Spleen (tissue), 11 donors: ENCODE data around the gene ZNF519. TPM values are rescaled to one million over a fixed set of nuclear protein-coding genes. Genes with fewer than 3 reads are reported as not detected.
"Not testable (repeated sequence)": the region's sequence is repeated elsewhere in the genome, so short reads cannot be mapped to it uniquely, and the experiment has no call there.

Experiments used
- DNase-seq: peaks from one replicate; pipeline ENCODE4 v3.0.0-alpha.2; 2020
- H3K27ac ChIP-seq, 8 donors: fragments of 200-600 bp; sonication (generic) in 7 of 8; 1 replicate in 4 of 8; 2 replicates in 4 of 8; pipeline versions ENCODE4 v1.5.0 to v1.8.0; 2016 to 2021; ENCODE audit warnings: inconsistent platforms in 4 of 8, mild to moderate bottlenecking in 4 of 8, moderate library complexity in 1 of 8
- H3K27me3 ChIP-seq, 7 donors: fragments of 200-600 bp; sonication (generic) in 6 of 7; replicated peaks in 1 of 7; 1 replicate in 4 of 7; 2 replicates in 3 of 7; pipeline versions ENCODE4 v1.5.0 to v1.8.0; 2016 to 2021; ENCODE audit warnings: inconsistent platforms in 3 of 7, mild to moderate bottlenecking in 1 of 7
- H3K36me3 ChIP-seq, 6 donors: fragments of 200-600 bp; sonication (generic) in 5 of 6; 1 replicate in 4 of 6; 2 replicates in 2 of 6; pipeline versions ENCODE4 v1.5.0 to v1.8.0; 2016 to 2021; ENCODE audit warnings: inconsistent platforms in 2 of 6
- H3K4me1 ChIP-seq, 6 donors: fragments of 200-600 bp; sonication (generic) in 5 of 6; 1 replicate in 3 of 6; 2 replicates in 3 of 6; pipeline versions ENCODE4 v1.5.0 to v1.8.0; 2016 to 2021; ENCODE audit warnings: inconsistent platforms in 3 of 6
- H3K4me3 ChIP-seq, 8 donors: fragments of 200-600 bp; sonication (generic) in 7 of 8; 1 replicate in 4 of 8; 2 replicates in 4 of 8; pipeline versions ENCODE4 v1.5.0 to v1.8.0; 2016 to 2021; ENCODE audit warnings: inconsistent platforms in 4 of 8, mild to moderate bottlenecking in 4 of 8, moderate library complexity in 2 of 8
- H3K9me3 ChIP-seq, 8 donors: fragments of 200-600 bp; sonication (generic) in 7 of 8; 1 replicate in 4 of 8; 2 replicates in 4 of 8; pipeline versions ENCODE4 v1.5.0 to v1.8.0; 2016 to 2021; ENCODE audit warnings: inconsistent platforms in 4 of 8
- POLR2A ChIP-seq, 3 donors: fragments of 450-650 bp; IDR thresholded peaks; one replicate each; pipeline ENCODE4 v1.5.1; 2017; ENCODE audit warnings: antibody characterized with exemption in 3 of 3, mild to moderate bottlenecking in 1 of 3
- POLR2AphosphoS5 ChIP-seq, 3 donors: sonication (generic); formaldehyde crosslinking; IDR thresholded peaks; one replicate each; pipeline ENCODE4 v1.5.1; 2017; ENCODE audit warnings: antibody characterized with exemption in 3 of 3
- WGBS, 5 donors: extraction: QIAGEN DNeasy Blood & Tissue Kit in 3 of 5; methylation state at CpG; one replicate each; pipeline versions ENCODE4 v1.1.5 to v1.1.7; 2013 to 2018; 5-methylcytosine and 5-hydroxymethylcytosine counted together
- intact Hi-C: fragments of 100-400 bp; cut with DNase I; formaldehyde crosslinking; loops from one replicate; pipeline ENCODE4 v1.15.0; 2023; ENCODE audit warnings: low total_unique reads
- polyA plus RNA-seq, 3 donors: library from polyadenylated mRNA; stranded (reverse); fragments of 200-250 nt; gene quantifications; one replicate each; pipeline ENCODE4 v1.2.1, GENCODE V29; 2013
- total RNA-seq, 7 donors: library from RNA; depleted of rRNA in 3 of 7; stranded (reverse); fragments of >200 nt in 3 of 7; fragmentation: NEBNext Ultra II Directional in 4 of 7; extraction: Animal tissue kit (Norgen Biotek cat#: 25700) in 4 of 7; gene quantifications; one replicate each; pipeline versions ENCODE4 v1.1.0 to v1.2.1, GENCODE V29; 2016 to 2021
- TF ChIP-seq, protein P1 (sequence below), 11 experiments: fragments of 200-600 bp in 7 of 11; fragments of 450-650 bp in 4 of 11; sonication (generic) in 4 of 11; IDR thresholded peaks in 8 of 11; conservative IDR thresholded peaks in 3 of 11; 1 replicate in 7 of 11; 2 replicates in 4 of 11; pipeline versions ENCODE4 v1.4.0 to v1.8.0; 2016 to 2021; ENCODE audit warnings: antibody characterized with exemption in 11 of 11, inconsistent platforms in 4 of 11, mild to moderate bottlenecking in 1 of 11
- donor health status: healthy with polysubstance abuse.
- donor health status: DM: no; HTN: no; CAD: no; lungs with moderate emphysema.
- donor health status: DM: no; HTN: no; CAD: no.
- donor health status: Bipolar disorder and iron deficiency.
- donor health status: healthy.
- donor health status: DM: no; HTN: no; CAD: no.
- donor health status: DM: yes; HTN: yes; CAD: no.

Gene ZNF519
- total and polyA plus RNA-seq, 10 donors: 1.6 to 13.9 (median 7.5) TPM

DNA sequence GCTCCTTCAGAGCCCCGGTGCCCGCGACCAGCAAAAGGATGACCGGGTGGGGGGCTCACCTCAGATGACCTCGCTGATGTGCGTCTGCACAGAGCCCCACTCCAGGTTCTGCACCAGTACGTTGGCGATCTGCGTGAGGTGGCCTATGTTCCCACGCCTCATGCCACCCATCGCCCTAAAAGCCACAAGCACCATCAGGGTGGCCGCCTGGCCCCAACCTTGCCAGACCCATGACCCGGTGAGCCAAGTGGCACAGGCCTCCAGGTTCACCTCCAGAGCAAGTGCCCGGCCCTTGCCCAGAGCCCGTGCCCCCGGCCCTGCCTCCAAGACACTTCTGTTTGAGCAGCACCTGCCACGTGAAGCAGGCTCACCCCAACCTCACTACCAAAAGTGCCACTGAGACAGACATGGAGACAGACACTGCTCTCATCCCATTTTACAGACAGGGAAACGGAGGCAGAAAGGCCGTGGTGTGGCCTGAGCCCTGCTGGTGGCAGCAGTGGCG, 17.7 kb upstream of the ZNF519 start:
- H3K36me3 ChIP-seq, H3K9me3 ChIP-seq, DNase-seq, H3K4me3 ChIP-seq, H3K27ac ChIP-seq, H3K4me1 ChIP-seq, H3K27me3 ChIP-seq, intact Hi-C loops: not testable (repeated sequence)
- WGBS, 5 donors: 90 to 95% (median 93%) methylated on average over 6 to 20 of the region's 20 CpGs

- H3K36me3 ChIP-seq, H3K27me3 ChIP-seq, intact Hi-C loops, H3K9me3 ChIP-seq, DNase-seq, H3K4me3 ChIP-seq, H3K4me1 ChIP-seq, H3K27ac ChIP-seq: not testable (repeated sequence)
- 70 to 85% (median 78%) methylated on average over 7 to 9 of the region's 9 CpGs for WGBS, 5 donors
These were observed 17.1 kb upstream of the ZNF519 start for GRCh38 chr18:14149121-14149850.

DNA sequence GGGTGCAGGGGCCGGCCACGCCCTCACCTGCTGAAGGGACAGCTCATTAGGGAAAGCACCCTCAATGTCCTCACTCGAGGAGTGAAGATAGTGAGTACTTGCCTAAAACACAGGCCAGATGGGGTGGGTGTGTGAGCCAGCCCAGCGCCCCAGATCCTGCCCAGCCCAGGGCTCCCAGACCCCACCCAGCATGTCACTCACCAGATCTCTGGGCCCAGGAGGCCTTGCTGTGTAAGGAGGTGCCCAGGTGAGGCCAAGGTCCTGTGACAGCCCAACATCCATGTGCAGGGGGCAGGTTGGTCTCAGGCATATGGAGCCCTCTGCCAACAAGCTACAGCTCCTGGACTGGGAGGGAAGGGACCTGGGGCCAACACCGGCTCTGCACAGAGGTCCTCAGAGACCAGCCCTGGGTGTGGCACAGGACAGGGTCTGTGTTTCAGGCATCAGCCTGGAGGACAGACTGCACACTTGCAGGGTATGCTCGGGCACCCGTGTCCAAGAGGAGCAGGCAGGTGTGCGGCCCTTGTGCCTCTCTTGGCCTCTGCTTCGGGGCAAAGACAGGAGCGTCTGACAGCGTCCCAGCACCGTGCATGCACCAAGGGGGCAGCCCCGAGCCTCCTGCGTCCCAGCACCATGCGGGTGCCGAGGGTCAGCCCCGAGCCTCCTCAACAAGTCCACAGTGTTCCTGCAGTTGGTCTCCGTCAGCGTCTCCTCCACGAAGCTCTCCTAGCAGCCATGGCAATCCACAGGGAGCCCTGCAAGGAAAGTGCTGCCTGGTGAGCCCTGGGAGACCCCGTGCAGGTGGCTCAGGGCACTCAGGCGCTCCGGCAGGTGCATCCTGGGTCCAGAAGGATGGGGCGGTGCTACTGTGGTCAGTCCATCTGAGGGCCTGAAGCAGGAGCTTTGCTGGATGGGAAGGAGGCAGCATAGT, 16.0 kb upstream of the ZNF519 start:
- H3K4me1 ChIP-seq, intact Hi-C loops, H3K4me3 ChIP-seq, H3K9me3 ChIP-seq, H3K27me3 ChIP-seq, H3K36me3 ChIP-seq, H3K27ac ChIP-seq, DNase-seq: not testable (repeated sequence)
- WGBS, 5 donors: 70 to 90% (median 85%) methylated on average over 13 to 24 of the region's 24 CpGs

GRCh38 chr18:14146771-14147170, 14.5 kb upstream of the ZNF519 start:
- 85 to 92% (median 86%) methylated on average over 11 to 23 of the region's 23 CpGs for WGBS, 5 donors
- H3K4me1 ChIP-seq, DNase-seq, H3K4me3 ChIP-seq, H3K27ac ChIP-seq, H3K9me3 ChIP-seq, H3K36me3 ChIP-seq, H3K27me3 ChIP-seq, intact Hi-C loops: not testable (repeated sequence)

DNA sequence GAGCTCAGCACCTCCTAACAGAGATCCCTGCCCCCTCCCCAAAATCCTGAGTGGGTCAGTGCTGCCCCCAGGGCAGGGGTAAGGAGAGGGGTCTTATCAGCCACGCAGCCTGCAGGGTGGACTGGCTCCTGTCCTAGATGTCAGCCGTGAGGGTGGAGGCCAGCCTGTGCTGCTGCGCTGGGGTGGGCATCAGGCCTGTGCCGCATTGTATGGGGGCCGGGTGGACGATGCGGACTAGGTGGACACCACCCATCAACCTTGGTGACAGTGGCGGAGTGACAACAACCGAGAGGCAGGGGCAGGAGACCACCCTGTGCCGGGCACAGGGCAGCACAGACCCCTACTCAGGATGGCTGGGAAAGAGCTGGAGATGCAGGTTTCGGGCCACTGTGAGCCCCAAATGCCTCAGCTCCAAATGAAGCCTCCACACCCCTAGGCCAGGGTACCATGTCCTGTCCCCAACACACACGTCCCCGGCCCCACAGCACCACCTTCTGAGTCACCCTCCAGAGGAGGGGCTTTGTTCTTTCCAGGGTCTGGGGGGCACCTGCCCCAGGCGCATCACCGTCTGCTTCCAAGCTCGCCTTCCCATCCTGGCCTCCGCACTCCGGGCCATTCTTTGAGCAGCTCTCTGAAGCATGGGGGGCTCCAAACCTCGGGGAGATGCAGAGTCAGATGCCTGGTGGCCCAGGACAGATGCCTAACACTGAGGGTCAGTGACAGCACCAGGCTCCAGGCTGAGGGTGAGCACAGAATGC, 13.5 kb upstream of the ZNF519 start:
- intact Hi-C loops, H3K27me3 ChIP-seq, H3K36me3 ChIP-seq, H3K27ac ChIP-seq, H3K4me1 ChIP-seq, H3K4me3 ChIP-seq, H3K9me3 ChIP-seq, DNase-seq: not testable (repeated sequence)
- 84 to 89% (median 85%) methylated on average over 18 to 19 of the region's 19 CpGs for WGBS, 5 donors

DNA sequence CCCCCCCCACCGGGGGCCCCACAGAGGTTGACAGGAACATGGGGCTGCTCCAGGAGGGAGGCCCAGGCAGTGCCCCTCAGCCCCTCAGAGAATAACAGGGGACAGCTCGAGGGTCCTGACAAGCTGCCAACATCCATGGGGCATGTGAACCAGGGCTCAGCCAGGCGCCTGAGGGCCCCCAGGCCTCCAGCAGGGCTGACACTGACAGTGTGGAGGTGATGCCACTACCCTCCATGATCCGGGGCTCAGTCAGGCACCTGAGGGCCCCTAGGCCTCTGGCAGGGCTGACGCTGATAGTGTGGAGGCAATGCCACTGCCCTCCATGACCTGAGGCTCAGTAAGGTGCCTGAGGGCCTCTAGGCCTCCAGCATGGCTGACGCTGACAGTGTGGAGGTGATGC, 12.8 kb upstream of the ZNF519 start:
- H3K27me3 ChIP-seq, H3K27ac ChIP-seq, DNase-seq, H3K36me3 ChIP-seq, H3K9me3 ChIP-seq, intact Hi-C loops, H3K4me3 ChIP-seq, H3K4me1 ChIP-seq: not testable (repeated sequence)
- WGBS, 5 donors: 70 to 92% (median 84%) methylated on average over 1 to 6 of the region's 6 CpGs

DNA sequence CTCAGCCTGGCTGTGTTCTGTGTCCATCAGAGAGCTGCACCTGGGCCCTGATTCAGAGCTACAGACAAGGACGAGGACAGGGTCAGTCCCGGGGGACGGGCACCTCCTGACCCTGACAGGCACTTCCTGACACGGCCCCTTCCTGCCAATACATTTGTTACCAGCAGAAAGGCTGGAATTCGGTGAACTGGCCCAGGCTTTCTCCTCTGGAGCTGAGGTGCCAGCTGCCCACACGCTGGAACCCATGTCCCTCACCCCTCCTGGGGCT, 12.3 kb upstream of the ZNF519 start:
- DNase-seq: no peak
- WGBS, 5 donors: 64 to 93% (median 69%) methylated on average over 3 to 6 of the region's 6 CpGs
- no peaks in the 10 kb centered on the region for H3K4me1 ChIP-seq
- H3K4me3 ChIP-seq: no peak overlapping the region
- no peaks in the 10 kb centered on the region for H3K36me3 ChIP-seq
- no peaks in the 10 kb centered on the region for H3K9me3 ChIP-seq
- TF ChIP-seq, protein P1, sequence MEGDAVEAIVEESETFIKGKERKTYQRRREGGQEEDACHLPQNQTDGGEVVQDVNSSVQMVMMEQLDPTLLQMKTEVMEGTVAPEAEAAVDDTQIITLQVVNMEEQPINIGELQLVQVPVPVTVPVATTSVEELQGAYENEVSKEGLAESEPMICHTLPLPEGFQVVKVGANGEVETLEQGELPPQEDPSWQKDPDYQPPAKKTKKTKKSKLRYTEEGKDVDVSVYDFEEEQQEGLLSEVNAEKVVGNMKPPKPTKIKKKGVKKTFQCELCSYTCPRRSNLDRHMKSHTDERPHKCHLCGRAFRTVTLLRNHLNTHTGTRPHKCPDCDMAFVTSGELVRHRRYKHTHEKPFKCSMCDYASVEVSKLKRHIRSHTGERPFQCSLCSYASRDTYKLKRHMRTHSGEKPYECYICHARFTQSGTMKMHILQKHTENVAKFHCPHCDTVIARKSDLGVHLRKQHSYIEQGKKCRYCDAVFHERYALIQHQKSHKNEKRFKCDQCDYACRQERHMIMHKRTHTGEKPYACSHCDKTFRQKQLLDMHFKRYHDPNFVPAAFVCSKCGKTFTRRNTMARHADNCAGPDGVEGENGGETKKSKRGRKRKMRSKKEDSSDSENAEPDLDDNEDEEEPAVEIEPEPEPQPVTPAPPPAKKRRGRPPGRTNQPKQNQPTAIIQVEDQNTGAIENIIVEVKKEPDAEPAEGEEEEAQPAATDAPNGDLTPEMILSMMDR (IDR thresholded peaks at IDR 0.05 in 8 of 11, conservative IDR thresholded peaks at IDR 0.05 in 3 of 11): no peak
- TF ChIP-seq POLR2AphosphoS5 (IDR thresholded peaks at IDR 0.05): no peak
- TF ChIP-seq POLR2A (IDR thresholded peaks at IDR 0.05): no peak
- H3K27ac ChIP-seq: no peak overlapping the region
- H3K27me3 ChIP-seq: no peaks in the 10 kb centered on the region
- intact Hi-C loops: no loop called here

GRCh38 chr18:14143871-14144627, 11.8 kb upstream of the ZNF519 start:
- DNase-seq: peak; percentile 62
- H3K27ac ChIP-seq, H3K27me3 ChIP-seq, H3K4me1 ChIP-seq, H3K4me3 ChIP-seq, H3K9me3 ChIP-seq, intact Hi-C loops, H3K36me3 ChIP-seq: not testable (repeated sequence)
- 73 to 88% (median 87%) methylated on average over 5 to 16 of the region's 16 CpGs for WGBS, 5 donors

GRCh38 chr18:14143396-14143795, 11.2 kb upstream of the ZNF519 start:
- WGBS, 5 donors: 86 to 91% (median 90%) methylated on average over 13 to 15 of the region's 17 CpGs
- H3K27me3 ChIP-seq, H3K36me3 ChIP-seq, H3K4me1 ChIP-seq, intact Hi-C loops, H3K9me3 ChIP-seq, H3K4me3 ChIP-seq, H3K27ac ChIP-seq: not testable (repeated sequence)
- DNase-seq: peak; percentile 75
